ENCODE measurements around the gene MRPL12.

DNA sequence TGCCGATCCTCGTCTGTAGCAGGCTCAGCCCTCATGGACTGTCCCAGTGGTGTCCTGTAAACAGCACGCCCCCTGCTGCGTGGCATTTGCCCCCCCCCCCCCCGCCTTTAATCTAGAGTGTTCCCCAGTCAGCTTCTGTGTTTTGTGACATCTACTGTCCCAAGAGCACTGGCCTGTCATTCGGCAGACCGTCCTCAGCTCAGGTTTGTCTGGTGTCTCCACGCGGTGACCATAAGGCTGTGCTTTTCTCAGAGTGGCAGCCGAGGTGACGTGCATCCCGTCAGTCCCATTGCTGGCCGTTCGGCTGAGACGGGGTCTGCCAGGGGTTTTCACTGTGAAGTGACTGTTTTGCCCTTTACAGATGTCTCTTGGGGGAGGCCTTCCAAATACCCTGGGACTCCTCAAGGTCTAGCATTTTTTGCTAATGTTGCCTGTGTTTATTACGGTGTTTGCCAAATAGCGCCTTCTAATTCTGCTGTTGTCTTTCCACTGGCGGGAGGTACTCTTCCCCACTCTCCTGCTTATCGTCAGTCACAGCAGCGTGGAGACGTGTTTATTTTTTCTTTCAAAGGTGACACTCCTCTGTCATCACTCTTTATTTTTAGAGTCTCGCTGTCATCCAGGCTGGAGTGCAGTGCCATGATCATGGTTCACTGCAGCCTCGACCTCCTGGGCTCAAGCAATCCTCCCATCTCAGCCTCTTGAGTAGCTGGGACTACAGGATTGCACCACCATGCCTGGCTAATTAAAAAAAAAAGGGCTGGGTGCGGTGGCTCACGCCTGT lies 5.7 kb upstream of the MRPL12 start:
- TF ChIP-seq GATA2 (IDR thresholded peaks at IDR 0.05; ENCODE audit: low read depth, low read length) (no peak), GATA3 (IDR thresholded peaks at IDR 0.05; ENCODE audit: low read depth, low read length) (no peak)
